ENCODE data around the gene TNFRSF14.

Gene TNFRSF14

DNA sequence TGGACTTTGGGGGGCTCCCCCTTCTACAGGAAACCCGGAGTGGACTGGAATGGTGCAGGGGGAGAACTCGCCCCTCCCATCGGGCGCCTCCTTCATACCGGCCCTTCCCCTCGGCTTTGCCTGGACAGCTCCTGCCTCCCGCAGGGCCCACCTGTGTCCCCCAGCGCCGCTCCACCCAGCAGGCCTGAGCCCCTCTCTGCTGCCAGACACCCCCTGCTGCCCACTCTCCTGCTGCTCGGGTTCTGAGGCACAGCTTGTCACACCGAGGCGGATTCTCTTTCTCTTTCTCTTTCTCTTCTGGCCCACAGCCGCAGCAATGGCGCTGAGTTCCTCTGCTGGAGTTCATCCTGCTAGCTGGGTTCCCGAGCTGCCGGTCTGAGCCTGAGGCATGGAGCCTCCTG, at the start of gene TNFRSF14:
TSS of gene TNFRSF14 (plus strand) at position 95 of the 401 bp plus-strand sequence. CDS start at position 389, 294 bp downstream.
- DNase-seq: peak; percentile 5

DNA sequence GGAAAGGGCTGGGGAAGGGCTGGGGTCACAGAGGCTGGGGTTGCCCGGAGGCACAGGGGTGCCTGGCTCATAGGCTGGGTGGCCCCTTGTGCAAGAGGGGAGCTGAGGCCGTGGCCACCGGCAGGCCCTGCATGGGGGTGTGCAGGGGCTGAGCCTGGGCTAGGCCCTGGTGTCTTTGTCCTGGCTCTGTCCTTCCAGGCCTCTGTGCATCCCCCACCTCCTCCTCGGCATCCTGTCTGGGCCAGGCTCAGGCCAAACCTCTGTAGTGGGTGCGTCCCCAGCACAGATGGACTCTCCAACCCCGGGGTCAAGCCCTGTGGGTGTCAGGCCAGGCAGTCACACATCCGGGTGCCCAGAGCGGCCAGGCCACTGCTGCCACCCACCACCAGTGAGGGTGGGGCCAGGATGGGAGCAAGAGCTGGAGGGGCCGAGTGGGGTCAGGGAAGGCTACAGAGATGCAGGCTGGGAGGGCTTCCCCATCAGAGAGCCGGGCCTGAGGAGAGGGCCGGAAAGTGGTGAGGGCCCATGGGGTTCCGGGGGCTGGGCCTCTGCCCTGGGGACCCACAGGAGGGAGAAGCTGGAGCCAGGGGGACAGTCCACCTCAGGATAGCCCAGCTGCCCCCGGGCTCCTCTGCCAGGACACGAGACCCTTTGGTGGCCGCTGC, 49.1 kb upstream of the TNFRSF14 start:
- DNase-seq: no peak

- DNase-seq: no peak
Observed at GRCh38 chr1:2507744-2508155, 48.4 kb upstream of the TNFRSF14 start.

- DNase-seq: no peak
Observed at GRCh38 chr1:2508180-2508579, 48.0 kb upstream of the TNFRSF14 start.

DNA sequence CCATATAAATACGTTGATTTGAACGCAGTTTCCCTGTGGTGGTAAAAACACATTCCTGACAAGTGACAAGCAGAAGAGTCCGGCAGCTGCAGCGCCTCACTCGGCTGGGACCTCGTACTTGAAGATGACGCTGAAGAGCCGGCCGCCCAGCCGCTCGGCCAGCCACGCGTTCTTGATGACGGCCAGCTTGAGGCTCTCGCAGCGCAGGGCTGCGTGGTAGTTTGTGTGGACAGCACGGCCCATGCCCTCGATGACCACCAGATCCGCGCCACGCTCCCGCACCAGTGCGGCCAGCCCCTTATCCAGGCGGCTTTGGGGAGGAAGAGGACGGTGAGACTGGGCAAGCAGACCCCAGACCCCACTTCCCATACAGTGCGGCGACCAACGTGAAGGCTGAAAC, 47.4 kb upstream of the TNFRSF14 start:
- no peak for DNase-seq

- no peak for DNase-seq
Observed at GRCh38 chr1:2509589-2509988, 46.6 kb upstream of the TNFRSF14 start.

DNA sequence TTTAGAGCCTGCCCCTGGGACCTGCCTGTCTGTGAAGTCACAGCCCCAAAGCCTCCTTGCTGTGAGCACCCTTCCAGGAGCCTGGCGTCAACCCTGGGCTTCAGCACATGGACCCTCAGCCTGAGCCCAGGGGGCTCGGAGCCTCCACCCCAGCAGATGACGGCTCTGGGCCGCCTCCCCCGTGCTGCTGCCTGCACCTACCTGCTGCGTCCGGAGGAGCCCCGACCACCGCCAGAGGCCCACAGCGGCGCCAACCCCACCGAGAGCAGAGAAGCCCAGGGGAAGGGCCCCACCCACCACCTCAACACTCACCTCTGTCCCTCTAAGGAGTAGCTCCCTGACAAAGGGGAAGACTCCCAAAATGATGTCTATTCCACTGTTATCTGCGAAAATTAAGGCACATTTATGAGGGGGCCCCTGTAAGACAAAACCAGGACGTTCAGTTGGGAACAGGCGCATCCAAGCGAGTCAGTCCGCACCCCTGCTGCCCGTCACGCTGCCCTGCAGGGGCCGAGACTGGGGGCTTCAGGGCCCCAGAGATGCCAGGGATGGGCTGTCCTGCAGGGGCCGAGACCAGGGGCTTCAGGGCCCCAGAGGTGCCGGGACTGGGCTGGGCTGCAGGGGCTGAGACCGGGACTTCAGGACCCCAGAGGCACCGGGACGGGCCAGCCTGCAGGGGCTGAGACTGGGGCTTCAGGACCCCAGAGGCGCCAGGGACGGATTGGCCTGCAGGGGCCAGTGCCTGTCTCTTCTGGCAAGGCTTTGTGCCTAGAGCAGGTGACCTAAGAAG, 45.6 kb upstream of the TNFRSF14 start:
- DNase-seq: no peak

GRCh38 chr1:2512862-2513421, 43.2 kb upstream of the TNFRSF14 start:
- no peak for DNase-seq

GRCh38 chr1:2513939-2514652, 42.1 kb upstream of the TNFRSF14 start:
- DNase-seq: no peak

GRCh38 chr1:2514863-2515762, 41.1 kb upstream of the TNFRSF14 start:
- DNase-seq: no peak

DNA sequence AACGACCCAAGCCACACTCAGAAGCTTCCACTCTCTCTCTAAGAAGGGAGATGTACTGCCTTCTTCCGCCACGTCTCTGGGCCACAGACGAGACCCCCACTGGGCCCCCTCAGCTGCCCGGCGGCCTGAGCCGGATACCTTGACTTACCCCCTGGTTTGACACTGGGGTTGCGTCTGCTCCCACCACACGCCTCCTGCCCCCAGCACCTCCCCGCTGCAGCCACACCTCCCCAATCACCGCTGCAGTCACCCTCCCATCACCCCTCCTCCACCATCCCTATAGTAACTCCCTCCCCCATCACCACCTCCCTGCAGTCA, 40.4 kb upstream of the TNFRSF14 start:
- DNase-seq: no peak

GRCh38 chr1:2516124-2516523, 40.0 kb upstream of the TNFRSF14 start:
- no peak for DNase-seq

DNA sequence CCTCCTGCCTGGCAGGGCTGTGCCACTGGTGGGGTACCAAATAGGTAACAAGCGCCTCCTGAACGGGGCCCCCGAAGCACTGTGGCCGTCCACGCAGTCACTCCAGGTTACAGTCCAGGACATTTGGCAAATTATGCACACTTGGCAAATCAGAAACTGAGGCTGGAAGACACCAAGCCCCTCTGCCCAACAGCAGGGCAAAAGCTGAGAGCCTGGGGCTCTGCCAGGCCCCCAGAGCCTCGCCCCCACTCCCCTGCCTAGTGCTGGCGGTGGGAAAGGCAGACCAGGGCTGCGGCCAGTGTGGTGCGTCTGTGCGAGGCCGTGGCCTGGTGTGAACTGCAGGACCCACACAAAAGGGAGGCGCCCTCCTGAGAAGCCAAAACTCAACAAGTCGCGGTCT, 39.2 kb upstream of the TNFRSF14 start:
- no peak for DNase-seq

- DNase-seq: no peak
Observed at GRCh38 chr1:2517966-2518365, 38.2 kb upstream of the TNFRSF14 start.

GRCh38 chr1:2518528-2518927, 37.6 kb upstream of the TNFRSF14 start:
- no peak for DNase-seq

GRCh38 chr1:2519029-2519685, 37.0 kb upstream of the TNFRSF14 start:
- no peak for DNase-seq

GRCh38 chr1:2519729-2520128, 36.4 kb upstream of the TNFRSF14 start:
- no peak for DNase-seq

DNA sequence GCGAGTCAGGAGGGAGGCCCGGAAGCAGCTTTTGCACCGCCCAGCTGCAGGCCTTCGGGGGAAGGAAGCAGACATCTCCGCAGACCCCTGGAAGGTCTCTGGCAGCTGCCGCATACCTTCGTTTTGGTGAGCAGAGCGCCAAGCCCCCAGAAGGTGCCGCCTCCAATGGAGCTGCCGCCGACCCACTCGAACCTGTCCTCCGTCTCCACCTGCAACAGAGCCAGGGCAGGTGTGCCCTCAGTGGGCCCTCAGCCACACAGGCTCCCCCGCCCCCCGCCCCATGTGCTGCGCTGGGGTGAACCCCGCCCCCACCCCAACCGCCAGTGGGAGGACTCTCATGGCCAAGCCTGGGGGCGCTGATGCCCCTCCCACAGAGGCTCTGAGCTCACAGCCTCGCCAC, 36.0 kb upstream of the TNFRSF14 start:
- DNase-seq: no peak

- DNase-seq: no peak
Observed at GRCh38 chr1:2520806-2521205, 35.4 kb upstream of the TNFRSF14 start.

GRCh38 chr1:2522230-2522629, 33.9 kb upstream of the TNFRSF14 start:
- no peak for DNase-seq

DNA sequence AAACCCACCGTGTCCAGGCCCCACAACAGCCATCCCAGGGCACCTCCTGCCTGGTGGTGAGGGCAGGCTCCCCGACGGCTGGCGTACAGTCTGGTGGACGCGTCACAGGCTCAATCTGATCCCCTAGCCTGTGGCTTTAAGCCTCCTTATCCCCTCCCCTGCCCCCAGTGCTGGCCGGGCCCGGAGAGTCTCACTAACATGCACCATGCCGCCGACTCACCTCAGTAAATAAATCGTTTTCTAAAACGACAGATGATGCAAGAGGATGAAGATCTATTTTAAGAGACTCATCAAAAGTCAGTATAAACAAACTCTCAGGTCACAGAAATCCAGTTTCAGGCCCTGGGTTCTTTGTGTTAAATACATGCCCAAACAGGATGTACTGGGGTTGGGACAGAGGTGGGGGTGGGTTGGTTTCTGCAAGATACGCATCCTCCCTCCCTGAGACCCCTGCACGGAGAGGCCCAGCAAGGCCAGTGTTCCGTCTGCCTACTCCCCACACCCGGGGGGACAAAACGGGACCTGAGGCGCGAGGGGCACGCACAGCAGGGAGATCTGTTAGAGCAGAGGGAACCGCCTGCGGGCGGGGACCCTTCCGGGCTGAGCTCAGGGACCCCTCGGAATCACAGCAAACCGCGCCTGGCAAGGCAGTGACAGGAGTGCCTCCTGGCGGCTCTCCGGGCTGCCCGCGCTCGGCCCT, 32.8 kb upstream of the TNFRSF14 start:
- DNase-seq: no peak
